Aorta (tissue), 5 donors: ENCODE data around the gene LCE3D. TPM values are rescaled to one million over a fixed set of nuclear protein-coding genes. Genes with fewer than 3 reads are reported as not detected.

Experiments used
- ATAC-seq: fragments of 200-7000 bp; cut with Tn5 transposase; one replicate; pipeline ENCODE4 v1.9.1; 2022; ENCODE audit warnings: moderate library complexity; ENCODE audit not compliant: low FRiP score
- DNase-seq, 2 donors: peaks; one replicate each; pipeline ENCODE4 v3.0.0-alpha.2; 2020
- H3K27ac ChIP-seq, 2 donors: one replicate each; pipeline ENCODE4 v1.5.1; 2013; ENCODE audit warnings: low read length in 2 of 2, mild to moderate bottlenecking in 2 of 2, moderate library complexity in 2 of 2, control low read depth in 1 of 2, inconsistent platforms in 1 of 2, low read depth in 1 of 2
- H3K27me3 ChIP-seq, 2 donors: one replicate each; pipeline ENCODE4 v1.6.1; 2013; ENCODE audit warnings: control low read depth in 1 of 2, low read length in 1 of 2, mild to moderate bottlenecking in 1 of 2, moderate library complexity in 1 of 2; ENCODE audit not compliant: insufficient read depth in 2 of 2, control insufficient read depth in 1 of 2
- H3K36me3 ChIP-seq, 2 donors: one replicate each; pipeline ENCODE4 v1.6.1; 2013; ENCODE audit warnings: control low read depth in 1 of 2, low read length in 1 of 2, mild to moderate bottlenecking in 1 of 2; ENCODE audit not compliant: insufficient read depth in 2 of 2, control insufficient read depth in 1 of 2
- H3K4me1 ChIP-seq, 2 donors: one replicate each; pipeline ENCODE4 v1.6.1; 2013; ENCODE audit warnings: low read length in 2 of 2, control low read depth in 1 of 2, mild to moderate bottlenecking in 1 of 2, moderate library complexity in 1 of 2; ENCODE audit not compliant: insufficient read depth in 2 of 2, control insufficient read depth in 1 of 2
- H3K4me3 ChIP-seq, 2 donors: one replicate each; pipeline ENCODE4 v1.5.1; 2013; ENCODE audit warnings: low read length in 2 of 2, control low read depth in 1 of 2, mild to moderate bottlenecking in 1 of 2
- H3K9me3 ChIP-seq: one replicate; pipeline ENCODE4 v1.6.1; 2013; ENCODE audit warnings: mild to moderate bottlenecking, low read length; ENCODE audit not compliant: control insufficient read depth
- WGBS, 2 donors: extraction: QIAGEN DNeasy Blood & Tissue Kit; methylation state at CpG; one replicate each; pipeline ENCODE4 v1.1.7; 2013; 5-methylcytosine and 5-hydroxymethylcytosine counted together
- intact Hi-C, 2 donors: fragments of 100-400 bp; cut with DNase I; formaldehyde crosslinking; loops; one replicate each; pipeline versions ENCODE4 v1.14.2 to v1.15.0; 2022
- polyA plus RNA-seq, 2 donors: library from polyadenylated mRNA; stranded (reverse); fragments of 200-250 nt; gene quantifications; one replicate each; pipeline ENCODE4 v1.2.3, GENCODE V29; 2013
- total RNA-seq, 2 donors: library from RNA; stranded (reverse); fragmentation: NEBNext Ultra II Directional; extraction: Animal tissue kit (Norgen Biotek cat#: 25700); gene quantifications; one replicate each; pipeline ENCODE4 v1.2.1, GENCODE V29; 2021
- donor health status: healthy with polysubstance abuse.
- donor health status: Bipolar disorder and iron deficiency.
- donor health status: DM: no; HTN: no; CAD: no.
- donor health status: DM: no; HTN: no; CAD: no.
- donor health status: DM: yes; HTN: yes; CAD: no.

Gene LCE3D
- total and polyA plus RNA-seq, 4 donors, result not detected

DNA sequence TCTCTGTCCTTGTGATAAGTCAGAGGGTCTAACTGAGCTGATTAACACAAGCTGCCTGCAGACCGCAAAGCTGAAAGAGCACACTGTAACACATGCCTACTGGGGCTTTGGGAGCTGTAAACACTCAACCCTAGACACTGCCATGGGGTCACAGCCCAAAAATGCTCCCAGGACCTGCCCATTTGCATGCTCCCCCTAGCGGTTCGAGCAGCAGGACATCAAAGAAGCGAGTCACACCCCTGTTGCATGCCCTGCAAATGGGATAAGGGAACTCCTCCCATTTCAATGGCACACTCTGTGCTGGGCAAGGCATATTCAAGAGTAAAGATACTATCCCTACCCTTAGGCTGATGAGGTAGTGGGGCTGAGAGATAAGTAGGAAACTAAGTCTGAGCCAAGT, 36.5 kb downstream of the LCE3D start:
- Histone ChIP-seq H3K4me1 (no peaks in the 10 kb centered on the region), H3K27ac (no peak overlapping the region), H3K36me3 (no peaks in the 10 kb centered on the region), H3K27me3 (no peaks in the 10 kb centered on the region), H3K4me3 (no peak overlapping the region), H3K9me3 (no peaks in the 10 kb centered on the region)
- intact Hi-C loops, result no loop called here
- ATAC-seq (no peak), DNase-seq (no peak)
- WGBS, 2 donors, result 33 to 37% methylated on average over 4 of the region's 4 CpGs

DNA sequence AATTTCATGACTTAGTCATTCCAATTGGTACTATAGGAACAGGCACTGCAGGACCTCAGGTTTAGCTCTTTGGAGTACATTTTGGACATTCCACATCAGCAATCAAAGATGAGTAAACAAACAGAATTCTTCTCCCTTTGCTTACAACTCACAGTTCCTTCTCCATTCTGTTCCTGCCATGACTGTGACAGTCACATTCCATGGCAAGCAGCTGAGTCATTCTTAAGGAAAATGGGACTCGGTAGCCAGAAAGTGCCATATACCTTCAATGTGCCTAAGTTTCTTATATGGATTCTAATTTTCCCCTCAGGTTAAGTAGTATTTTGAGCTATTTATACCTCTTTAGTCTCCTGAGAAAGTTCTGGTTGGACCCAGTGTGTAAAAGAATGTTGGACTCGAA, 40.4 kb downstream of the LCE3D start:
- intact Hi-C loops, result no loop called here
- no peaks in the 10 kb centered on the region for H3K9me3 ChIP-seq
- no peak overlapping the region for H3K4me3 ChIP-seq
- no peaks in the 10 kb centered on the region for H3K27me3 ChIP-seq
- WGBS, 2 donors, result 66 to 67% methylated on average over 2 of the region's 2 CpGs
- no peaks in the 10 kb centered on the region for H3K4me1 ChIP-seq
- ATAC-seq (no peak), DNase-seq (no peak)
- H3K36me3 ChIP-seq, result no peaks in the 10 kb centered on the region
- H3K27ac ChIP-seq, result no peak overlapping the region

DNA sequence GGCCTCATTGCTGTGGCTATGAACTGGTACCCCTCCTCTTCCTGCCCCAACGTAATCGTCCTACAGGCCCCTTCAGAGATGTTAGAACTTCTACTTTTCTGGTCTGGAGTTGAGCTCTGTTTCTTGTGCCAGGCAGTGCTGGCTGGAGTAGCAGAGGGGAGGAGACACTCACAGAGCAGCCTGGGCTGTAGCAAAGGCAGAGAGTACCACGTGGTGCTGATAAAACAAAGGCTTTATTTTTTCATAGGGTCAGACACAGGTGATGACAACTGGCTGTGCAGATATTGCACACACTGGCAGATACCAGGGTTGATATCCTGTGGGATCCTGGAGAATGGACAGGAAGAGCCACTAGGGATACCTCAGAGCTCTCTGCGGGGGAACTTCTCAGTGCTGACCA, 42.8 kb downstream of the LCE3D start:
- 28 to 32% methylated on average over 4 of the region's 4 CpGs for WGBS, 2 donors
- ATAC-seq (no peak), DNase-seq (no peak)
- Histone ChIP-seq H3K9me3 (no peaks in the 10 kb centered on the region), H3K4me3 (no peak overlapping the region), H3K36me3 (no peaks in the 10 kb centered on the region), H3K27me3 (no peaks in the 10 kb centered on the region), H3K27ac (no peak overlapping the region), H3K4me1 (no peaks in the 10 kb centered on the region)
- intact Hi-C loops, result no loop called here

DNA sequence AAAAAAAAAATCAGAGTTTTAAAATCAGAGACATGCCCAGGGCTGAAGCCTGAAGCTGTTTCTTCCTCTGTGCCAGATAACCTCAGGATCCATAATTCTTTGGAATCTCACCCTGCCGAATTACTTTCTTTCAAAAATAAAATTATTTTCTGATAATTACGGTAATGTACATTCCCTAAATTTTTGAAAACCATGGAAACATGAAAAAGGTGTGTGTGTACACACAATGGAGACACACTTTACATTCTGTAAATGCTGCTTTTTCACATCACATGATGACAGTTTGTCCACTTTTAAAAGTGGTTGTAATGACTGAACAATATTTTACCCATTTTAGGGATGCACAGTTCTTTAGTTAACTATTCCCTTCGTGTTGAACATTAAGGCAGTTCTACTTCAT, 44.5 kb downstream of the LCE3D start:
- Histone ChIP-seq H3K9me3 (peaks cover 4% of the 10 kb centered on the region), H3K27ac (no peak overlapping the region), H3K27me3 (no peaks in the 10 kb centered on the region), H3K4me1 (no peaks in the 10 kb centered on the region), H3K4me3 (no peak overlapping the region), H3K36me3 (no peaks in the 10 kb centered on the region)
- intact Hi-C loops, result no loop called here
- ATAC-seq (no peak), DNase-seq (no peak)
- WGBS, 2 donors, result 67 to 74% methylated on average over 3 of the region's 3 CpGs

DNA sequence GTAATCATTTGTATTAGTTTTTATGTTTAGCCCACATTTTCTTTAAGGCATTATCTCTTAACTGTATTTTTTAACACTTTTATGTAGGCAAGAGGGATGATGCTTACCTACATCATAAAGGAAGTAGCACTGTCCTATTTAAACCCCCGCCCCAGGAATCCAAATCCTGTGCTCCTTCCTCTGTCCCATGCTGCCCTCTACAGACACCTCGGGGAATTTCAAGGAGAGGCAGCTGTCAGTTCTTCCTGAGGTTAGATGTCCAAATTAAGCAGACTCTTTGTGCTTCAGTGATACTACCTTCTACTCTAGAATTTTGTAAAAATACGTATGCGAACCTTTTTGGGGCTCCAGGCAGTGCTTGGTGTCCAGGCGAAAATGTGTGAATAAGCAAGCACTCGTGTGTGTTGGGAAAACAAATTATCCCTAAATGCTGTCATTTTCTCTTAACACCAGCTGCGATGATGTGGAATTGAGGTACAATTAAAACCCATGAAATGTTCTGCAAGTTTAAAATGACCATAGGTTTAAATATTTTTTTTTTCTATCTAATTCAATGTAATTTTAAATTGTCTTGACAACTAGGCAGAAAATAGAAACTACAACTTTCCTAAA, 46.9 kb downstream of the LCE3D start:
- no peak overlapping the region for H3K27ac ChIP-seq
- intact Hi-C loops, result no loop called here
- H3K36me3 ChIP-seq, result no peaks in the 10 kb centered on the region
- DNase-seq (no peak), ATAC-seq (no peak)
- no peak overlapping the region for H3K4me3 ChIP-seq
- no peaks in the 10 kb centered on the region for H3K27me3 ChIP-seq
- peaks cover 4% of the 10 kb centered on the region for H3K9me3 ChIP-seq
- no peaks in the 10 kb centered on the region for H3K4me1 ChIP-seq
- WGBS, 2 donors, result 22 to 26% methylated on average over 7 of the region's 7 CpGs

Other genes starting within 250 kb of the LCE3D start
- gene FLG2, start 220.5 kb downstream of the LCE3D start, total RNA-seq, result not detected
- gene FLG2, start 220.5 kb downstream of the LCE3D start, polyA plus RNA-seq, result not detected
- gene CRNN, start 166.3 kb downstream of the LCE3D start, total RNA-seq, result not detected
- 1 to 10 TPM; 1.4 to 3.0 TPM for gene CRNN, start 166.3 kb downstream of the LCE3D start, polyA plus RNA-seq
- not detected for gene LCE5A, start 69.7 kb downstream of the LCE3D start, total RNA-seq
- gene LCE5A, start 69.7 kb downstream of the LCE3D start, polyA plus RNA-seq, result under 1 TPM in 1 of 2 donors, not detected in 1; 0.15 TPM
- not detected for gene CRCT1, start 66.0 kb downstream of the LCE3D start, total RNA-seq
- gene CRCT1, start 66.0 kb downstream of the LCE3D start, polyA plus RNA-seq, result 1 to 10 TPM in 1 of 2 donors, under 1 TPM in 1; 0.18 to 1.1 TPM
- gene LCE3E, start 13.7 kb downstream of the LCE3D start, total RNA-seq, result not detected
- not detected for gene LCE3E, start 13.7 kb downstream of the LCE3D start, polyA plus RNA-seq
- not detected for gene LCE3C, start 19.7 kb upstream of the LCE3D start, total RNA-seq
- gene LCE3C, start 19.7 kb upstream of the LCE3D start, polyA plus RNA-seq, result not detected
- gene LCE3B, start 33.3 kb upstream of the LCE3D start, total RNA-seq, result not detected
- not detected for gene LCE3B, start 33.3 kb upstream of the LCE3D start, polyA plus RNA-seq
- not detected for gene LCE3A, start 42.6 kb upstream of the LCE3D start, total RNA-seq
- gene LCE3A, start 42.6 kb upstream of the LCE3D start, polyA plus RNA-seq, result not detected
- not detected for gene LCE2D, start 82.9 kb upstream of the LCE3D start, total RNA-seq
- not detected for gene LCE2D, start 82.9 kb upstream of the LCE3D start, polyA plus RNA-seq
- not detected for gene LCE2C, start 94.8 kb upstream of the LCE3D start, total RNA-seq
- not detected for gene LCE2C, start 94.8 kb upstream of the LCE3D start, polyA plus RNA-seq
- gene LCE2B, start 105.6 kb upstream of the LCE3D start, total RNA-seq, result not detected
- not detected for gene LCE2B, start 105.6 kb upstream of the LCE3D start, polyA plus RNA-seq
- gene LCE2A, start 117.8 kb upstream of the LCE3D start, total RNA-seq, result not detected
- not detected for gene LCE2A, start 117.8 kb upstream of the LCE3D start, polyA plus RNA-seq
- not detected for gene LCE4A, start 127.6 kb upstream of the LCE3D start, total RNA-seq
- not detected for gene LCE4A, start 127.6 kb upstream of the LCE3D start, polyA plus RNA-seq
- not detected for gene KPRP, start 177.5 kb upstream of the LCE3D start, total RNA-seq
- gene KPRP, start 177.5 kb upstream of the LCE3D start, polyA plus RNA-seq, result not detected
- not detected for gene LCE1F, start 194.6 kb upstream of the LCE3D start, total RNA-seq
- not detected for gene LCE1F, start 194.6 kb upstream of the LCE3D start, polyA plus RNA-seq
- not detected for gene LCE1E, start 205.7 kb upstream of the LCE3D start, total RNA-seq
- not detected for gene LCE1E, start 205.7 kb upstream of the LCE3D start, polyA plus RNA-seq
- not detected for gene LCE1D, start 216.2 kb upstream of the LCE3D start, total RNA-seq
- gene LCE1D, start 216.2 kb upstream of the LCE3D start, polyA plus RNA-seq, result not detected
- gene LCE1C, start 226.1 kb upstream of the LCE3D start, total RNA-seq, result not detected
- not detected for gene LCE1C, start 226.1 kb upstream of the LCE3D start, polyA plus RNA-seq
- gene LCE1B, start 231.5 kb upstream of the LCE3D start, total RNA-seq, result not detected
- gene LCE1B, start 231.5 kb upstream of the LCE3D start, polyA plus RNA-seq, result not detected
- not detected for gene LCE1A, start 247.0 kb upstream of the LCE3D start, total RNA-seq
- not detected for gene LCE1A, start 247.0 kb upstream of the LCE3D start, polyA plus RNA-seq